A549 (cell line): ENCODE results near the gene SCGB1C1. TPM values are rescaled to one million over a fixed set of nuclear protein-coding genes. Genes with fewer than 3 reads are reported as not detected.

Source experiments
- ATAC-seq, 2 experiments: fragments of 200-7000 bp in 1 of 2; fragments of >200 bp in 1 of 2; cut with Nextera tagmentation in 1 of 2; cut with Tn5 transposase in 1 of 2; 3 replicates each; pipeline versions ENCODE4 v1.8.0 to v1.9.1; 2018 to 2020; ENCODE audit warnings: mild to moderate bottlenecking in 1 of 2, moderate library complexity in 1 of 2
- CTCF ChIA-PET: fragments of 300-600 bp; sonication (Branson Sonifier 250); formaldehyde crosslinking; extraction: SDS; loops from one replicate; lab custom pipeline; 2021; ENCODE audit warnings: antibody characterized with exemption, inconsistent platforms; lab: Yijun Ruan, JAX
- POLR2A ChIA-PET: fragments of 350-600 bp; formaldehyde crosslinking; extraction: SDS; loops from one replicate; lab custom pipeline; 2021; ENCODE audit warnings: antibody characterized with exemption, inconsistent platforms; lab: Yijun Ruan, JAX
- DNase-seq, 2 experiments: peaks; one replicate each; pipeline versions ENCODE4 v3.0.0 to v3.0.0-alpha.2; 2011 to 2016; ENCODE audit warnings: low read depth in 1 of 2, low spot score in 1 of 2
- FAIRE-seq: peaks from 2 replicates; lab custom pipeline; 2011; peaks lifted over from hg19 to GRCh38; lab: Jason Lieb, UNC
- H3K27ac ChIP-seq, 2 experiments: fragments of >200 bp; sonication (Bioruptor Twin); formaldehyde crosslinking; 3 replicates each; pipeline ENCODE4 v1.5.1; 2016 to 2017
- H3K4me1 ChIP-seq: fragments of >200 bp; sonication (Bioruptor Twin); formaldehyde crosslinking; 3 replicates; pipeline ENCODE4 v1.6.1; 2016
- H3K4me2 ChIP-seq: fragments of >200 bp; sonication (Bioruptor Twin); formaldehyde crosslinking; 3 replicates; pipeline ENCODE4 v1.6.1; 2016
- H3K4me3 ChIP-seq: fragments of >200 bp; sonication (Bioruptor Twin); formaldehyde crosslinking; 3 replicates; pipeline ENCODE4 v1.5.1; 2016
- H3K9me3 ChIP-seq: fragments of >200 bp; sonication (Bioruptor Twin); formaldehyde crosslinking; 3 replicates; pipeline ENCODE4 v1.6.1; 2016
- CBX2 ChIP-seq: fragments of 200-600 bp; sonication (generic); IDR thresholded peaks from 2 replicates; pipeline ENCODE4 v1.6.1; 2016; ENCODE audit warnings: low read depth, mild to moderate bottlenecking, borderline replicate concordance
- HOXA7 ChIP-seq: fragments of 250-450 bp; sonication (Bioruptor Pico); IDR thresholded peaks from 2 replicates; pipeline ENCODE4 v1.5.0; 2020; ENCODE audit warnings: mild to moderate bottlenecking, moderate library complexity
- HOXB13 ChIP-seq: fragments of 250-450 bp; sonication (Bioruptor Pico); IDR thresholded peaks from 2 replicates; pipeline ENCODE4 v1.5.0; 2020; ENCODE audit warnings: low read depth, mild to moderate bottlenecking, moderate library complexity
- JUNB ChIP-seq: fragments of >200 bp; sonication (Bioruptor Twin); formaldehyde crosslinking; IDR thresholded peaks from 2 replicates; pipeline ENCODE4 v1.6.1; 2016
- KDM1A ChIP-seq: fragments of 200-600 bp; sonication (generic); IDR thresholded peaks from 2 replicates; pipeline ENCODE4 v1.6.1; 2016; ENCODE audit warnings: low read depth, mild to moderate bottlenecking
- RAD21 ChIP-seq, 2 experiments: fragments of >200 bp in 1 of 2; sonication (Bioruptor Twin) in 1 of 2; formaldehyde crosslinking in 1 of 2; IDR thresholded peaks in 1 of 2; conservative IDR thresholded peaks in 1 of 2; 2 replicates in 1 of 2; 3 replicates in 1 of 2; pipeline ENCODE4 v1.6.1; 2012 to 2018; ENCODE audit warnings: inconsistent platforms in 1 of 2
- RARB ChIP-seq: fragments of 250-450 bp; sonication (Bioruptor Pico); IDR thresholded peaks from 2 replicates; pipeline ENCODE4 v1.8.0; 2021; ENCODE audit warnings: mild to moderate bottlenecking, moderate library complexity
- RFX5 ChIP-seq: fragments of 450-650 bp; IDR thresholded peaks from 2 replicates; pipeline ENCODE4 v1.7.1; 2014; ENCODE audit warnings: antibody characterized with exemption, mild to moderate bottlenecking, moderate library complexity
- SMC3 ChIP-seq: fragments of >200 bp; sonication (Bioruptor Twin); formaldehyde crosslinking; IDR thresholded peaks from 3 replicates; pipeline ENCODE4 v1.6.1; 2018; ENCODE audit warnings: inconsistent platforms
- SREBF2 ChIP-seq: fragments of 450-650 bp; IDR thresholded peaks from 2 replicates; pipeline ENCODE4 v1.6.1; 2014; ENCODE audit warnings: mild to moderate bottlenecking, moderate library complexity
- TP53 ChIP-seq: fragments of 250-450 bp; sonication (Bioruptor Pico); IDR thresholded peaks from 2 replicates; pipeline ENCODE4 v1.5.0; 2021; ENCODE audit warnings: mild to moderate bottlenecking, moderate library complexity
- ZSCAN20 ChIP-seq: fragments of 250-450 bp; sonication (Bioruptor Pico); IDR thresholded peaks from 2 replicates; pipeline ENCODE4 v1.8.0; 2022; ENCODE audit warnings: mild to moderate bottlenecking, moderate library complexity
- WGBS: methylation state at CpG from one replicate; pipeline ENCODE4 v1.1.6; 2017; ENCODE audit errors: missing lambda C conversion rate; 5-methylcytosine and 5-hydroxymethylcytosine counted together
- polyA plus RNA-seq, 4 experiments: library from polyadenylated mRNA; depleted of rRNA in 3 of 4; stranded (reverse); fragments of >200 nt; fragmentation: RNase III in 1 of 4; extraction: RNeasy Plus Mini Kit Qiagen cat#74134 plus additional on column Dnase treatment in 1 of 4; gene quantifications; 2 replicates in 3 of 4; 3 replicates in 1 of 4; pipeline ENCODE4 v1.2.3, GENCODE V29; 2011 to 2017
- small RNA-seq, 6 experiments: library from RNA; depleted of rRNA; stranded (forward); fragments of <200 nt; gene quantifications; one replicate each; pipeline ENCODE3, GENCODE V24; 2012
- TF ChIP-seq, protein P1 (sequence below): fragments of 150-350 bp; IDR thresholded peaks from 2 replicates; pipeline ENCODE4 v1.6.1; 2014; ENCODE audit warnings: low read depth, mild to moderate bottlenecking, low read length
- TF ChIP-seq, protein P2 (sequence below): fragments of 200-600 bp; sonication (generic); IDR thresholded peaks from 2 replicates; pipeline ENCODE4 v1.6.1; 2016; ENCODE audit warnings: antibody characterized with exemption, mild to moderate bottlenecking, moderate library complexity
- TF ChIP-seq, protein P3 (sequence below): IDR thresholded peaks from 2 replicates; pipeline ENCODE4 v1.6.1; 2012

SCGB1C1 gene
- polyA plus RNA-seq, 2 of the 4 experiments (the other 2 are of a cell fraction): not detected

DNA sequence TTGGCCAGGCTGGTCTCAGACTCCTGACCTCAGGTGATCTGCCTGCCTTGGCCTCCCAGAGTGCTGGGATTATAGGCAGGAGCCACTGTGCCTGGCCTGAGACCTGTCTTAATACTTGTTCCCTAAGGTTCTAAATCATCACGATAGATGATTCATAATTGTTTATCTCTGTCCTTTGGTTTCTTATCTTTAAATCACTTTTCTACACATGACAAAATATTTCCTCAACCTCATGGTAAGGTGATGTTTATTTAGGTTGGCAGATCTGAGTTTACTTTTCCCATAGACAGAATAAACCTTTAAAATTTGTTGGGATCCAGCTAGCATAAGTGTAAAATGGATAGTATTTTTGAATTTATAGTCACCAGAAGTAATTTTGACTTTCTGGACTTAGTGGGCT lies 47.4 kb downstream of the SCGB1C1 start:
- 61% methylated on average over 1 of the region's 1 CpG for WGBS
- POLR2A ChIA-PET: no interaction called here

DNA sequence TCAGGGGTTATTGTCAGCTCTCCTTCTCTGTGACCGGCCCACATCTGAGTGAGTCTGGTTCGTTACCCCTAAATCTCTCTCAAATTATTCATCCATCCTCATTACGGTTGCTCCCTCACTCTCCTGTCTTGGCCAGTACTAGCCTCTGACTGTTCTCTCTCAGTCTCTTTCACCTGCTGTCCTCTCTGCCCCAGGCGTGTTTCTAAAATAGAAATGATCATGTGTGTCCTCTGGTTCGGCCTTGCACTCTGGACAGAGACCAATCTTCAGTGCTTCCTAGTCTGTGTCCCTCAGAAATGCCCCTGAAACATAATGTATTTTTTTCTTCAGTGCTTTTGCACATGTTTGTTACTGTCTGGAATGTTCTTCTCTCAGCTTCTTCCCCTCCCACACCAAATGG lies 48.8 kb downstream of the SCGB1C1 start:
- no peaks in the 10 kb centered on the region for H3K9me3 ChIP-seq
- no peak overlapping the region for H3K27ac ChIP-seq
- POLR2A ChIA-PET: no interaction called here
- H3K4me3 ChIP-seq: no peak overlapping the region
- FAIRE-seq (no peak), DNase-seq (no peak), ATAC-seq (no peak)
- 93% methylated on average over 5 of the region's 5 CpGs for WGBS
- no peak overlapping the region for H3K4me2 ChIP-seq
- TF ChIP-seq JUNB: no peak
- TF ChIP-seq, protein P1, sequence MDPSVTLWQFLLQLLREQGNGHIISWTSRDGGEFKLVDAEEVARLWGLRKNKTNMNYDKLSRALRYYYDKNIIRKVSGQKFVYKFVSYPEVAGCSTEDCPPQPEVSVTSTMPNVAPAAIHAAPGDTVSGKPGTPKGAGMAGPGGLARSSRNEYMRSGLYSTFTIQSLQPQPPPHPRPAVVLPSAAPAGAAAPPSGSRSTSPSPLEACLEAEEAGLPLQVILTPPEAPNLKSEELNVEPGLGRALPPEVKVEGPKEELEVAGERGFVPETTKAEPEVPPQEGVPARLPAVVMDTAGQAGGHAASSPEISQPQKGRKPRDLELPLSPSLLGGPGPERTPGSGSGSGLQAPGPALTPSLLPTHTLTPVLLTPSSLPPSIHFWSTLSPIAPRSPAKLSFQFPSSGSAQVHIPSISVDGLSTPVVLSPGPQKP: no peak
- TF ChIP-seq KDM1A: no peak
- no peak for TF ChIP-seq RAD21 (conservative IDR thresholded peaks at IDR 0.05 in 1 of 2, IDR thresholded peaks at IDR 0.05 in 1 of 2)
- TF ChIP-seq RFX5: no peak
- no peak for TF ChIP-seq SREBF2
- no peak for TF ChIP-seq HOXB13 (CRISPR knock-in tag)
- TF ChIP-seq ZSCAN20: no peak
- TF ChIP-seq, protein P2, sequence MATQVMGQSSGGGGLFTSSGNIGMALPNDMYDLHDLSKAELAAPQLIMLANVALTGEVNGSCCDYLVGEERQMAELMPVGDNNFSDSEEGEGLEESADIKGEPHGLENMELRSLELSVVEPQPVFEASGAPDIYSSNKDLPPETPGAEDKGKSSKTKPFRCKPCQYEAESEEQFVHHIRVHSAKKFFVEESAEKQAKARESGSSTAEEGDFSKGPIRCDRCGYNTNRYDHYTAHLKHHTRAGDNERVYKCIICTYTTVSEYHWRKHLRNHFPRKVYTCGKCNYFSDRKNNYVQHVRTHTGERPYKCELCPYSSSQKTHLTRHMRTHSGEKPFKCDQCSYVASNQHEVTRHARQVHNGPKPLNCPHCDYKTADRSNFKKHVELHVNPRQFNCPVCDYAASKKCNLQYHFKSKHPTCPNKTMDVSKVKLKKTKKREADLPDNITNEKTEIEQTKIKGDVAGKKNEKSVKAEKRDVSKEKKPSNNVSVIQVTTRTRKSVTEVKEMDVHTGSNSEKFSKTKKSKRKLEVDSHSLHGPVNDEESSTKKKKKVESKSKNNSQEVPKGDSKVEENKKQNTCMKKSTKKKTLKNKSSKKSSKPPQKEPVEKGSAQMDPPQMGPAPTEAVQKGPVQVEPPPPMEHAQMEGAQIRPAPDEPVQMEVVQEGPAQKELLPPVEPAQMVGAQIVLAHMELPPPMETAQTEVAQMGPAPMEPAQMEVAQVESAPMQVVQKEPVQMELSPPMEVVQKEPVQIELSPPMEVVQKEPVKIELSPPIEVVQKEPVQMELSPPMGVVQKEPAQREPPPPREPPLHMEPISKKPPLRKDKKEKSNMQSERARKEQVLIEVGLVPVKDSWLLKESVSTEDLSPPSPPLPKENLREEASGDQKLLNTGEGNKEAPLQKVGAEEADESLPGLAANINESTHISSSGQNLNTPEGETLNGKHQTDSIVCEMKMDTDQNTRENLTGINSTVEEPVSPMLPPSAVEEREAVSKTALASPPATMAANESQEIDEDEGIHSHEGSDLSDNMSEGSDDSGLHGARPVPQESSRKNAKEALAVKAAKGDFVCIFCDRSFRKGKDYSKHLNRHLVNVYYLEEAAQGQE: no peak
- TF ChIP-seq RARB (CRISPR knock-in tag): no peak
- TF ChIP-seq SMC3: no peak
- TF ChIP-seq CBX2: no peak
- TF ChIP-seq HOXA7 (CRISPR knock-in tag): no peak
- TF ChIP-seq, protein P3, sequence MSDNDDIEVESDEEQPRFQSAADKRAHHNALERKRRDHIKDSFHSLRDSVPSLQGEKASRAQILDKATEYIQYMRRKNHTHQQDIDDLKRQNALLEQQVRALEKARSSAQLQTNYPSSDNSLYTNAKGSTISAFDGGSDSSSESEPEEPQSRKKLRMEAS: no peak
- TF ChIP-seq, all 56 proteins: peak for 0
- peaks cover 10% of the 10 kb centered on the region; the same call in 2 of the 3 replicates for H3K4me1 ChIP-seq
- CTCF ChIA-PET: interaction anchor here (4.8 kb wide), 1 partner anchor 10 kb away, joined by 40 read pairs; no protein-coding TSS in a partner anchor

More for the DNA sequence above, 47.4 kb downstream of the SCGB1C1 start:
- no peak for TF ChIP-seq TP53 (CRISPR knock-in tag)
- no peak for TF ChIP-seq HOXB13 (CRISPR knock-in tag)
- FAIRE-seq: no peak
- Histone ChIP-seq H3K4me3 (no peak overlapping the region), H3K27ac (no peak overlapping the region), H3K9me3 (no peaks in the 10 kb centered on the region), H3K4me2 (no peak overlapping the region), H3K4me1 (peaks cover 11% of the 10 kb centered on the region; the same call in 2 of the 3 replicates)
- CTCF ChIA-PET: interaction anchor here (4.8 kb wide), 1 partner anchor 11 kb away, joined by 40 read pairs; no protein-coding TSS in a partner anchor
- DNase-seq: no peak
- no peak for ATAC-seq

Small RNA genes lying within 50 kb of the gene (small RNA-seq; reads per million reads assigned to genes)
- gene RNU6-447P: 0 reads per million in 6 experiments

Other genes with a start within 250 kb of the SCGB1C1 start
- 44.5 and 54.0 TPM in 2 replicates for gene BET1L, start 14.3 kb downstream of the SCGB1C1 start, polyA plus RNA-seq (2011; rRNA removed)
- 26.4 to 28.5 TPM (median 28.3 TPM) in 3 replicates for gene BET1L, start 14.3 kb downstream of the SCGB1C1 start, polyA plus RNA-seq (2017; fragmentation: RNase III; extraction: RNeasy Plus Mini Kit Qiagen cat#74134 plus additional on column Dnase treatment)
- 82.0 and 119 TPM in 2 replicates for gene RIC8A, start 14.6 kb downstream of the SCGB1C1 start, polyA plus RNA-seq (2011; rRNA removed)
- 101 to 111 TPM (median 108 TPM) in 3 replicates for gene RIC8A, start 14.6 kb downstream of the SCGB1C1 start, polyA plus RNA-seq (2017; fragmentation: RNase III; extraction: RNeasy Plus Mini Kit Qiagen cat#74134 plus additional on column Dnase treatment)
- gene SIRT3, start 43.3 kb downstream of the SCGB1C1 start, polyA plus RNA-seq (2011; rRNA removed): 18.4 and 22.3 TPM in 2 replicates
- 19.2 to 20.8 TPM (median 20.3 TPM) in 3 replicates for gene SIRT3, start 43.3 kb downstream of the SCGB1C1 start, polyA plus RNA-seq (2017; fragmentation: RNase III; extraction: RNeasy Plus Mini Kit Qiagen cat#74134 plus additional on column Dnase treatment)
- 144 and 153 TPM in 2 replicates for gene PSMD13, start 43.9 kb downstream of the SCGB1C1 start, polyA plus RNA-seq (2011; rRNA removed)
- gene PSMD13, start 43.9 kb downstream of the SCGB1C1 start, polyA plus RNA-seq (2017; fragmentation: RNase III; extraction: RNeasy Plus Mini Kit Qiagen cat#74134 plus additional on column Dnase treatment): 198 to 215 TPM (median 198 TPM) in 3 replicates
- 0.03 TPM in 1 of 2 replicates, not detected in the other for gene NLRP6, start 85.3 kb downstream of the SCGB1C1 start, polyA plus RNA-seq (2011; rRNA removed)
- not detected in 3 replicates for gene NLRP6, start 85.3 kb downstream of the SCGB1C1 start, polyA plus RNA-seq (2017; fragmentation: RNase III; extraction: RNeasy Plus Mini Kit Qiagen cat#74134 plus additional on column Dnase treatment)
- gene PGGHG, start 96.0 kb downstream of the SCGB1C1 start, polyA plus RNA-seq (2011; rRNA removed): 7.2 and 7.9 TPM in 2 replicates
- gene PGGHG, start 96.0 kb downstream of the SCGB1C1 start, polyA plus RNA-seq (2017; fragmentation: RNase III; extraction: RNeasy Plus Mini Kit Qiagen cat#74134 plus additional on column Dnase treatment): 12.9 to 19.5 TPM (median 18.3 TPM) in 3 replicates
- not detected in 2 replicates for gene IFITM5, start 106.4 kb downstream of the SCGB1C1 start, polyA plus RNA-seq (2011; rRNA removed)
- gene IFITM5, start 106.4 kb downstream of the SCGB1C1 start, polyA plus RNA-seq (2017; fragmentation: RNase III; extraction: RNeasy Plus Mini Kit Qiagen cat#74134 plus additional on column Dnase treatment): not detected in 3 replicates
- gene IFITM2, start 114.7 kb downstream of the SCGB1C1 start, polyA plus RNA-seq (2011; rRNA removed): 36.4 and 61.3 TPM in 2 replicates
- 38.8 to 52.7 TPM (median 43.6 TPM) in 3 replicates for gene IFITM2, start 114.7 kb downstream of the SCGB1C1 start, polyA plus RNA-seq (2017; fragmentation: RNase III; extraction: RNeasy Plus Mini Kit Qiagen cat#74134 plus additional on column Dnase treatment)
- 1.7 and 2.4 TPM in 2 replicates for gene IFITM1, start 121.0 kb downstream of the SCGB1C1 start, polyA plus RNA-seq (2011; rRNA removed)
- gene IFITM1, start 121.0 kb downstream of the SCGB1C1 start, polyA plus RNA-seq (2017; fragmentation: RNase III; extraction: RNeasy Plus Mini Kit Qiagen cat#74134 plus additional on column Dnase treatment): 0.14 to 0.16 TPM in 2 of 3 replicates, not detected in the other
- gene IFITM3, start 127.8 kb downstream of the SCGB1C1 start, polyA plus RNA-seq (2011; rRNA removed): 8.6 and 10.8 TPM in 2 replicates
- 8.3 to 13.5 TPM (median 11.3 TPM) in 3 replicates for gene IFITM3, start 127.8 kb downstream of the SCGB1C1 start, polyA plus RNA-seq (2017; fragmentation: RNase III; extraction: RNeasy Plus Mini Kit Qiagen cat#74134 plus additional on column Dnase treatment)
- 5.1 and 5.3 TPM in 2 replicates for gene B4GALNT4, start 176.4 kb downstream of the SCGB1C1 start, polyA plus RNA-seq (2011; rRNA removed)
- gene B4GALNT4, start 176.4 kb downstream of the SCGB1C1 start, polyA plus RNA-seq (2017; fragmentation: RNase III; extraction: RNeasy Plus Mini Kit Qiagen cat#74134 plus additional on column Dnase treatment): 20.4 to 28.0 TPM (median 27.5 TPM) in 3 replicates
- gene PKP3, start 201.1 kb downstream of the SCGB1C1 start, polyA plus RNA-seq (2011; rRNA removed): 12.1 and 13.9 TPM in 2 replicates
- gene PKP3, start 201.1 kb downstream of the SCGB1C1 start, polyA plus RNA-seq (2017; fragmentation: RNase III; extraction: RNeasy Plus Mini Kit Qiagen cat#74134 plus additional on column Dnase treatment): 22.3 to 25.9 TPM (median 23.4 TPM) in 3 replicates
- gene SIGIRR, start 221.9 kb downstream of the SCGB1C1 start, polyA plus RNA-seq (2011; rRNA removed): 27.7 and 27.8 TPM in 2 replicates
- 56.6 to 66.4 TPM (median 58.6 TPM) in 3 replicates for gene SIGIRR, start 221.9 kb downstream of the SCGB1C1 start, polyA plus RNA-seq (2017; fragmentation: RNase III; extraction: RNeasy Plus Mini Kit Qiagen cat#74134 plus additional on column Dnase treatment)
- 0.66 and 0.70 TPM in 2 replicates for gene ANO9, start 248.9 kb downstream of the SCGB1C1 start, polyA plus RNA-seq (2011; rRNA removed)
- gene ANO9, start 248.9 kb downstream of the SCGB1C1 start, polyA plus RNA-seq (2017; fragmentation: RNase III; extraction: RNeasy Plus Mini Kit Qiagen cat#74134 plus additional on column Dnase treatment): 0.50 to 0.55 TPM (median 0.51 TPM) in 3 replicates